Osteoblast (primary cell): Measurements from ENCODE around the gene SLC1A2. TPM values are rescaled to one million over a fixed set of nuclear protein-coding genes. Genes with fewer than 3 reads are reported as not detected.
A peak's percentile ranks its signal among the peaks of the same experiment; 100 is the strongest.

ENCODE experiments used
- DNase-seq: peaks from one replicate; pipeline ENCODE4 v3.0.0; 2011; ENCODE audit warnings: low spot score, mixed read lengths; ENCODE audit not compliant: insufficient read length; ENCODE audit errors: missing footprints
- H2AFZ ChIP-seq: 2 replicates; pipeline ENCODE4 v1.6.0; 2011; ENCODE audit warnings: mild to moderate bottlenecking, low read length
- H3K27ac ChIP-seq: 2 replicates; pipeline ENCODE4 v1.5.1; 2011; ENCODE audit warnings: mild to moderate bottlenecking, low read depth, low read length, moderate library complexity
- H3K27me3 ChIP-seq: 2 replicates; pipeline ENCODE4 v1.6.0; 2012; ENCODE audit warnings: mild to moderate bottlenecking, control low read depth, inconsistent platforms, low read length, moderate library complexity; ENCODE audit not compliant: insufficient read depth
- H3K36me3 ChIP-seq: 2 replicates; pipeline ENCODE4 v1.5.1; 2011; ENCODE audit warnings: mild to moderate bottlenecking, low read length, control low read depth, moderate library complexity; ENCODE audit not compliant: insufficient read depth
- H3K4me1 ChIP-seq: 2 replicates; pipeline ENCODE4 v1.5.1; 2011; ENCODE audit warnings: mild to moderate bottlenecking, low read length, control low read depth, moderate library complexity; ENCODE audit not compliant: insufficient read depth
- H3K4me2 ChIP-seq: 2 replicates; pipeline ENCODE4 v1.6.0; 2011; ENCODE audit warnings: mild to moderate bottlenecking, low read length; ENCODE audit not compliant: insufficient read depth
- H3K4me3 ChIP-seq: fragments of 200-600 bp; sonication (generic); 3 replicates; pipeline ENCODE4 v1.5.1; 2012; ENCODE audit warnings: mild to moderate bottlenecking, low read length, inconsistent platforms; ENCODE audit not compliant: insufficient read depth
- H3K79me2 ChIP-seq: 2 replicates; pipeline ENCODE4 v1.6.0; 2012; ENCODE audit warnings: mild to moderate bottlenecking, low read length, control low read depth, inconsistent platforms; ENCODE audit not compliant: insufficient read depth
- H3K9me3 ChIP-seq: 2 replicates; pipeline ENCODE4 v1.5.1; 2011; ENCODE audit warnings: low read depth, low read length, control low read depth
- H4K20me1 ChIP-seq: 2 replicates; pipeline ENCODE4 v1.6.0; 2012; ENCODE audit warnings: mild to moderate bottlenecking, low read length, control low read depth; ENCODE audit not compliant: insufficient read depth
- CTCF ChIP-seq: IDR thresholded peaks from 2 replicates; pipeline ENCODE4 v1.5.1; 2011; ENCODE audit warnings: mild to moderate bottlenecking, low read depth, low read length, moderate library complexity; ENCODE audit errors: extremely low read depth
- total RNA-seq: library from RNA; depleted of rRNA; stranded (reverse); fragments of >200 nt; gene quantifications from 2 replicates; pipeline ENCODE4 v1.2.3, GENCODE V29; 2012

SLC1A2 gene
- total RNA-seq, 1 donor: 0.72 TPM

GRCh38 chr11:35426351-35426750, 7.0 kb upstream of the SLC1A2 start:
- H3K27ac ChIP-seq: no peak overlapping the region
- peaks cover under 1% of the 10 kb centered on the region for H3K36me3 ChIP-seq
- peaks cover 37% of the 10 kb centered on the region for H3K4me1 ChIP-seq
- H3K4me3 ChIP-seq: no peak overlapping the region
- H3K27me3 ChIP-seq: peaks cover 47% of the 10 kb centered on the region
- H2AFZ ChIP-seq: no peak overlapping the region
- peak overlapping the region; percentile 30 for H3K4me2 ChIP-seq
- no peaks in the 10 kb centered on the region for H3K9me3 ChIP-seq
- no peak for DNase-seq
- TF ChIP-seq CTCF: no peak
- no peaks in the 10 kb centered on the region for H3K79me2 ChIP-seq
- no peaks in the 10 kb centered on the region for H4K20me1 ChIP-seq

- H3K4me2 ChIP-seq: no peak overlapping the region
- H3K36me3 ChIP-seq: no peaks in the 10 kb centered on the region
- H3K4me1 ChIP-seq: peaks cover 37% of the 10 kb centered on the region
- no peak overlapping the region for H3K4me3 ChIP-seq
- H3K27ac ChIP-seq: no peak overlapping the region
- TF ChIP-seq CTCF: no peak
- no peaks in the 10 kb centered on the region for H4K20me1 ChIP-seq
- DNase-seq: no peak
- H3K79me2 ChIP-seq: no peaks in the 10 kb centered on the region
- H2AFZ ChIP-seq: no peak overlapping the region
- no peaks in the 10 kb centered on the region for H3K9me3 ChIP-seq
- H3K27me3 ChIP-seq: peaks cover 46% of the 10 kb centered on the region
Observed at GRCh38 chr11:35425603-35426212, 6.3 kb upstream of the SLC1A2 start.

- no peaks in the 10 kb centered on the region for H3K79me2 ChIP-seq
- H3K4me3 ChIP-seq: no peak overlapping the region
- TF ChIP-seq CTCF: no peak
- DNase-seq: peak; percentile 82
- peaks cover 40% of the 10 kb centered on the region for H3K4me1 ChIP-seq
- H3K9me3 ChIP-seq: no peaks in the 10 kb centered on the region
- no peaks in the 10 kb centered on the region for H4K20me1 ChIP-seq
- H3K27me3 ChIP-seq: peaks cover 53% of the 10 kb centered on the region
- H2AFZ ChIP-seq: no peak overlapping the region
- H3K36me3 ChIP-seq: no peaks in the 10 kb centered on the region
- H3K27ac ChIP-seq: no peak overlapping the region
- peak overlapping the region; percentile 34 for H3K4me2 ChIP-seq
Observed at GRCh38 chr11:35424157-35424940, 5.0 kb upstream of the SLC1A2 start.

GRCh38 chr11:35420371-35420770, 1.0 kb upstream of the SLC1A2 start:
- H3K27me3 ChIP-seq: peaks cover 80% of the 10 kb centered on the region
- no peak overlapping the region for H3K27ac ChIP-seq
- peaks cover 2% of the 10 kb centered on the region for H4K20me1 ChIP-seq
- H3K4me3 ChIP-seq: no peak overlapping the region
- H3K9me3 ChIP-seq: no peaks in the 10 kb centered on the region
- no peak for TF ChIP-seq CTCF
- DNase-seq: no peak
- H3K4me1 ChIP-seq: peaks cover 21% of the 10 kb centered on the region
- no peaks in the 10 kb centered on the region for H3K79me2 ChIP-seq
- no peak overlapping the region for H3K4me2 ChIP-seq
- no peak overlapping the region for H2AFZ ChIP-seq
- no peaks in the 10 kb centered on the region for H3K36me3 ChIP-seq
